BLaER1 (cell line): ENCODE data around the gene ORAI1.

ENCODE experiments used
- H3K27ac ChIP-seq: shearing (Covaris generic); formaldehyde crosslinking; 2 replicates; pipeline ENCODE4 v1.8.1; 2022
- H3K27me3 ChIP-seq: shearing (Covaris generic); formaldehyde crosslinking; 2 replicates; pipeline ENCODE4 v1.8.1; 2022
- H3K36me3 ChIP-seq: shearing (Covaris generic); formaldehyde crosslinking; 2 replicates; pipeline ENCODE4 v1.8.1; 2022
- H3K4me1 ChIP-seq: shearing (Covaris generic); formaldehyde crosslinking; 2 replicates; pipeline ENCODE4 v1.8.1; 2022
- H3K4me2 ChIP-seq: shearing (Covaris generic); formaldehyde crosslinking; 2 replicates; pipeline ENCODE4 v1.8.1; 2022
- H3K4me3 ChIP-seq: shearing (Covaris generic); formaldehyde crosslinking; 2 replicates; pipeline ENCODE4 v1.8.1; 2022
- H3K9ac ChIP-seq: shearing (Covaris generic); formaldehyde crosslinking; 2 replicates; pipeline ENCODE4 v1.8.1; 2022
- H3K9me3 ChIP-seq: shearing (Covaris generic); formaldehyde crosslinking; 2 replicates; pipeline ENCODE4 v1.8.1; 2022
- H4K20me1 ChIP-seq: shearing (Covaris generic); formaldehyde crosslinking; 2 replicates; pipeline ENCODE4 v1.8.1; 2022
- Cebpa-rat ChIP-seq: shearing (Covaris generic); IDR thresholded peaks from 2 replicates; pipeline ENCODE4 v1.8.1; 2022

The ORAI1 gene

DNA sequence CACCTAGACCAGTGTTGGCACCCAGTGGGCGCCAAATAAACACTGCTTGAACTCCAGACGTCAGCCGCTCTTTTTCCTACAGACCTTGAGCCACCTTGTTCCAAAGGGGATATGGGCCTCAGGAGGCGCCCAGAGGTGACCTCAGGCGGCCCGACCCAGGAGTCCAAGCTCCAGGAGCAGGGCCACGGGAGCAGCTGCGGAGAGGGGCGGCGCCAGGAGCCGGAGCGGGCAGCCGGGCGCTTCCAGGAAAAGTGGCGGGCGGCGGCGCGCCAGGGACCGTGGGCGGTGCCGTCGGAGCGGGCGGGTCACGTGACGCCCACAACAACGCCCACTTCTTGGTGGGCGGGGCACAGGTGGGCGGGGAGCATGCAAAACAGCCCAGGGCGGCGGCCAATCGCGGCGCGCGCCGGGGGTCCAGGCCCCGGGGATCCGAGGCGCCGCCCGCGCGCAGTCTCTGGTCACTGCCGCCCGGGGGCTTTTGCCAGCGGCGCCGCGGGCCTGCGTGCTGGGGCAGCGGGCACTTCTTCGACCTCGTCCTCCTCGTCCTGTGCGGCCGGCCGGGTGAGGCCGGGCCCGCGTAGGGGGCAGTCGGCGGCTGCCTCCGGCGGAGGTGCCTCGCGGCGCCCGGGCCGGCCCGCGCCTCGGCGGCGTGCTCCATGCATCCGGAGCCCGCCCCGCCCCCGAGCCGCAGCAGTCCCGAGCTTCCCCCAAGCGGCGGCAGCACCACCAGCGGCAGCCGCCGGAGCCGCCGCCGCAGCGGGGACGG lies at the start of gene ORAI1:
TSS of gene ORAI1 (plus strand) at position 444 of the 766 bp plus-strand sequence.
- no peak for TF ChIP-seq Cebpa-rat
- Histone ChIP-seq H4K20me1 (peaks cover 27% of the 10 kb centered on the region), H3K4me1 (peaks cover 50% of the 10 kb centered on the region)

DNA sequence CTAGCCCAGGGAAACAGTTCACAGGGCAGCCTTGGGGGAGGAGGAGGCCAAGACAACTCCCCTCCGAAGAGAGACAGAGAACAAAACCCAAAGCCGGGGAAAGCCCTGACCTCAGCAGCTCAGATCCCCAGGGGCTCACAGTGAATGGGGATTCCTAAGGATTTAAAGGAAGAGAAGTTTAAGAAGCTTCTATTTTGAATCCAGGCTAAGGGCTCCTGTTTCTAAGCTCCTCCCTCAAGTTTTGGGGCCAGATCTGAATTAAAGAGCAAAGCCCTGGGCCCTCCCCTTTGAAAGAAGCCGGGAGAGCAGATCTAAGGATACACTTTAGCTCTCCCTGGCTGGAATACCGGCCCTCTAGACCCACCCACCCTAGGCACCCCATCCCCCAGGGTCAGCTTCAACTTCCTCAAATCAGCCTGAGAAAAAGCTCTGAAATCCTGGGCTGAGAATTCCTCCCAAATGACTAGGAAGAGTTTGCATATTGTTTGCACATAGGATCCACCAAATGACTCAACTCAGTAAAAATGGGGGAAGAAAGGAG lies 49.4 kb upstream of the ORAI1 start:
- Histone ChIP-seq H4K20me1 (no peaks in the 10 kb centered on the region), H3K27ac (peak overlapping the region; percentile 90), H3K4me1 (peaks cover 64% of the 10 kb centered on the region), H3K4me3 (peak overlapping the region; percentile 78), H3K9me3 (no peaks in the 10 kb centered on the region), H3K4me2 (peak overlapping the region; percentile 91), H3K9ac (peak overlapping the region; percentile 90; the same call in 1 of the 2 replicates), H3K27me3 (no peaks in the 10 kb centered on the region), H3K36me3 (peaks cover 43% of the 10 kb centered on the region)
- no peak for TF ChIP-seq Cebpa-rat

More for the DNA sequence above, at the start of gene ORAI1:
- peaks cover 11% of the 10 kb centered on the region for H3K36me3 ChIP-seq
- no peaks in the 10 kb centered on the region for H3K9me3 ChIP-seq
- H3K27ac ChIP-seq, result peak within 1 kb of the TSS; percentile 84
- H3K4me3 ChIP-seq, result peak within 1 kb of the TSS; percentile 80
- no peaks in the 10 kb centered on the region for H3K27me3 ChIP-seq
- H3K9ac ChIP-seq, result peak within 1 kb of the TSS; percentile 88
- H3K4me2 ChIP-seq, result peak within 1 kb of the TSS; percentile 94

DNA sequence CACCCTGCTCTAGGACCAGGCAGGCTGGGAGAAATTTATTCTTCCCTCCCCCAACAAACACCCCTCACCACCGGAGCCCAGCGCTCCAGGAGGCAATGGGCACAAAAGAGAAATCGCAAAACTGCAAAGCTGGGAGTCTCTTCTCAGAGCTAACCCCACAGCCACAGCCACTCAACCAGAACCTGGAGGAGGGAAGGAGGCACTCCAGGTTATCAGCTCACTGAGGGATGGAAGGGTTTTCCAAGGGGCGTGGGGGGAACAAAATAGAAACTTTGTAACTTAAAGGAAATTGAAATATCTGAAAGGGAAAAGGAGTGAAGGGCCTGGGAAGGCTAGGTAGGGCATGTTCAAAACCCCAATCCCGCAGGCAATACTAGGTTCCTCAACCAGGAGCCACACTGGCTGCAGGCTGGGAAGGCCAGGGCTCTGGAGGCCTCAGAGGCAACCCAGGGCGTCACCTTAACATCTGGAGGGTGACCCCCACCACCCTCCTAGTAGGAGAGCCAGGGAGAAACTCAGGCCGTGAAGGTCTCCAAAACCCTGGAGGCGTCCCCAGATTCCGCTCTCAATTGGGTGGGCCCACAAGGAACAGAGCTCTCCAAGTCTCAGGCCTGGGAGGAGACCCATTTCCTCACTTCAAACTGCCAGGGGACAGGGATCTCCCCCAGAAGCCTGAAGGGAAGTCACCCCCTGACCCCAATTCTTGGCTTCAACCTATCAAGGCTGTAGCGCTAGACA lies 48.7 kb upstream of the ORAI1 start:
- Histone ChIP-seq H3K9ac (peak overlapping the region; percentile 90), H4K20me1 (no peaks in the 10 kb centered on the region), H3K9me3 (no peaks in the 10 kb centered on the region), H3K36me3 (peaks cover 36% of the 10 kb centered on the region), H3K4me2 (peak overlapping the region; percentile 91), H3K4me3 (peak overlapping the region; percentile 78), H3K27ac (peak overlapping the region; percentile 90), H3K27me3 (no peaks in the 10 kb centered on the region), H3K4me1 (peaks cover 71% of the 10 kb centered on the region)
- no peak for TF ChIP-seq Cebpa-rat

DNA sequence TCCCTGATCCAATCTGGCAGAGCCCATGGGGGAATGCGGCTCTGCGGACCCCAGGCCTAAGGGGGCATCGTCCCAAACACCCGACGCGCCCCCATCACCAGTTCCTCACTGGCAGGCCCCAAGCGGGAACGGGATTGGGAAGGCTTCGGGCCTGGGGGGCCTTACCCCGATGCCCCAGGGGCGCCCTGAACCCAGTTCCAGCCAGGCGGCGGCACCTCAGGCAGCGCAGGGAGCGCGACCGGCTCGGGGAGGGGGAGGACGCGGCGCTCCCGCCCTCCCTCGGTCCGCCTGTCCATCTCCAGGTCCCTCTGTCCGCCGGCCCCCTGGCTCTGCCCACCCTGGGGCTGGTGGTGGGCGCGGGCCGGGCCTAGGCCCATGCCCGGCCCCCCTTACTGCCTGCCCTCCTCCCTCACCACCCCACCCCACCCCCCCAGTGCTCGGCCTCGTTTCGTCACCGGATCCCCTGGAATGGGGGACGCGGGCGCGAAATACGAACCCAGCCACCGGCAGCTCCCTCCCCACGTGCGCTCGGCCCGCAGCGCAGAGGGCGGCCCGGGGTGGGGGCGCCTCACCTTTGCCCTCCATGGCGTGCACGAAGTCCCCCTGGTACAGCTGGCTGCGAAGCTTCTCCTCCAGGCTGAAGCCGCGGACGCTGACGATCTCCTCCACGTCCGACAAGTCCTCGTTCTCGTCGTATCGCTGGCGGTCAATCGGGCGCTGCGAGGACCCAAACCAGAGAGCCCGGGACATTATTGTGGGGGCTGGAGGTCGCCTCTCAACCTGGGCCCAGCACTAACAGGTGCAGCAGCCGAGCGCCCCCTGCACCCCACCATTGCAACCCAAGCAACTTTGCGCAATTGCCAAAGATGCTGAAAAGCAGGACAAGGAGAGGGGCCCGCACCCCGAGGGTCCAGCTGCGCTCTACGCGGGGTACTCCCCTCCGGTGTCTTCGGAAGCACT lies 47.8 kb upstream of the ORAI1 start:
- Histone ChIP-seq H3K27ac (peak overlapping the region; percentile 90), H3K4me3 (peak overlapping the region; percentile 78), H3K36me3 (peaks cover 27% of the 10 kb centered on the region), H3K9ac (peak overlapping the region; percentile 90), H4K20me1 (no peaks in the 10 kb centered on the region), H3K27me3 (no peaks in the 10 kb centered on the region), H3K4me1 (peaks cover 80% of the 10 kb centered on the region), H3K4me2 (peak overlapping the region; percentile 91), H3K9me3 (no peaks in the 10 kb centered on the region)
- TF ChIP-seq Cebpa-rat, result no peak

DNA sequence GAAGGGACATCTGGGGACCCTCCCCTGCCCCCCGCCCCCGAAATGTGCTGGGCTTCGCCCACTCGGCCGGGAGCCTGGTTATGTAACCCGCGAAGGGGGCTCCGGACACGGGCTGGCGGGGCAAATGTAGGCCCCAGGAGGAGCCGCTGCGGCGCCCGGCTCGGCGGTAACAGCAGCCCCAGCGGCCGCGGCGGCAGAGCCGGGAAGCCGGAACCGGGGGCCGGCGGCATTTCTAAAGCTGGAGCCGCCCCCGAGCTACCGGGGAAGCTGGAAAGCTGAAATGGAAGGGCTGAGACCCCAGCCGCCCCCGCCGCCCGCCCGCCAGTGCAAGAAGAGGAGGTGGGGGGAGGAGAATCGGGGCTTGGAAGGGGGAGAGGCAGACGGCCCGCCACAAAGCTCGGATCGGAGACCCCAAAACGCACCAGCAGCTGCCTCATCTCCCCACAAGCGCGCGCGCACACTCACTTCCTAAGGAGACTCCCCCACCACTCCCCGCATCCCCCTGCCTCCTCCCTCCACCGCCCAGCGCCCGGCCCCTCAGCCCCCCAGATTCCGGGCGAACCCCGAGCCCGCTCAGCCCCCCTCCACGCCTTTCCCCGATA lies 47.0 kb upstream of the ORAI1 start:
- peak overlapping the region; percentile 78 for H3K4me3 ChIP-seq
- no peaks in the 10 kb centered on the region for H4K20me1 ChIP-seq
- H3K27me3 ChIP-seq, result no peaks in the 10 kb centered on the region
- H3K36me3 ChIP-seq, result peaks cover 19% of the 10 kb centered on the region
- peak overlapping the region; percentile 90 for H3K9ac ChIP-seq
- TF ChIP-seq Cebpa-rat, result no peak
- peak overlapping the region; percentile 91 for H3K4me2 ChIP-seq
- peak overlapping the region; percentile 90 for H3K27ac ChIP-seq
- H3K4me1 ChIP-seq, result peaks cover 79% of the 10 kb centered on the region
- H3K9me3 ChIP-seq, result no peaks in the 10 kb centered on the region

DNA sequence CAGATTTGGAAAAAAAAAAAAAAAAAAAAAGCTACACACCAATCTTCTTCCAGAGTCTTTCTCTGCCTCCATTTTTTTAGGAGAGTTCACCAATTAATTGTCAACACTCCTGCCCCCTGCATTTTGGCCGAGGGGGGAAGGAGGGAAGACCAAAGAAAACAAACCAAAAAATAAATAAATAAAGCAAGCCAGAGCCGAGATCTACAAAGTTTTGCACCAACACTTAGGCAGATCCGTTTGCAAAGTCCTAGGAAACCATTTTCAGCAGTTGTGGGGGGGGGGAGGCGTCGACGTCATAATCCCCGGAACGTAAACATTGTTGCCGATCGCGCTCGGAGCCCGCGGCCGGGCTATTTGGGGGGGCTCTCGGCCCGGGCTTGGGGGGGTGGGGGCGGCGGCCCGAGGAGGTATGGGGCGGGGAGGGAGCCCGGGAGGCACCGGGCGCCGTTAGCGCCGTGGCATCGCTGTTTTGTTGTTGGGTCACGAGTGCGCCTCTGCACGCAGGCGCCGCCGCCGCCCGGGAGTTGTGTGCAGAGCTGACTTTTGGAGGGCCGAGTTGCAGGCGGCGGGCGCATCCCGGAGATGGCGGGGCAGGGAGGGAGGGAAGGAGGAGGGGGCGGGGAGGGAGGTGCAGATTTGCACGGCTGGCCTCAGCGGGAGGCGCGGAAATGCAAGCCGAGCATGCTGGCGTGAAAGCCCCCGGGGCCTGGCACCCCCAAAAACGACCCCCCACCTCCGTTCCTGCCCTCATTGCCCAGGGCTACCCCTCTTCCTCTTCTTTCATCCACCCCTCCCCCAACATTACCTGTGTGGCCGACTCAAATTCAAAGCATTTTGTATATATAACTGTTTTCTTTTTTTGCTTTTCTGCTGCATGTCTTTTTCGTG lies 46.1 kb upstream of the ORAI1 start:
- Histone ChIP-seq H4K20me1 (no peaks in the 10 kb centered on the region), H3K9me3 (no peaks in the 10 kb centered on the region), H3K36me3 (peaks cover 10% of the 10 kb centered on the region), H3K27me3 (no peaks in the 10 kb centered on the region), H3K9ac (peak overlapping the region; percentile 90), H3K4me3 (peak overlapping the region; percentile 78), H3K27ac (peak overlapping the region; percentile 90), H3K4me2 (peak overlapping the region; percentile 91), H3K4me1 (peaks cover 70% of the 10 kb centered on the region)
- TF ChIP-seq Cebpa-rat, result no peak

DNA sequence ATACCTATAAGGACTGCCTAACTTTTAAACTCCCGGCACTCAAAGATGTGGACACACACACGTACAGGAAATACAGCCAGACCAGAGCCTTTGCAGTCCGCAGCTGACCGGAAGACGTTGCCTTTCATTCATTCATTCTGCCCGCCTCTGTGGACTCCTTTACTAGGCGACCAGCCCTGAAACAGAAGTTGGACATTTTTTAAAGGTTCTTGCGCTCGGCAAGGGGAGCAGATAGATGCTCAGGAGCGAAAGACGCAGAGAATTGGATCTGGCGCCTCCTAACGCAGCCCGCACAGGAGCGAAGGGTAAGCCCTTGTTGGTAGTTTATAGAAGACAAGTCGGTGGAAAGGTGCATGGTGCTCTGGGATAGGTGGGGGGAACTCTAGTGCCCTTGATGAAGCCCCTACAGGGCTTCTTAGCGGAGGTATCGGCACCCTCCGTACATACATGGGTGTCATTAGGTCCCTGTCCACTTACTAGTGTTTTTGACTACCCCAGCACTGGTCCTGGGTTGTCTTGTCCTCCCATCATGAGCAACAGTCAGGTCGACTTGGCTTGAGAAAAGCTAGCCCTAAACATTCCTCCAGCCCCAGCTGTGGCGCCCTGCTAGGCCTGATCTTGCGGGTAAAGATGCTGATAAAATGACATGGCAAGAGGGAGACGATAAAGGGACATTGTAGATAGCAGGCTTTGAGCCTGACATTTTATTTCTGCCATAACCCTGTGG lies 45.2 kb upstream of the ORAI1 start, which contains the start of gene KDM2B:
TSS of gene KDM2B (minus strand) at position 65 of the 727 bp plus-strand sequence. CDS start 112 bp downstream, outside the sequence.
- no peak for TF ChIP-seq Cebpa-rat
- H3K9ac ChIP-seq, result peak within 1 kb of the TSS; percentile 90

More for the DNA sequence above, 45.2 kb upstream of the ORAI1 start, which contains the start of gene KDM2B:
- H3K4me1 ChIP-seq, result peaks cover 71% of the 10 kb centered on the region
- H3K4me2 ChIP-seq, result peak within 1 kb of the TSS; percentile 91
- no peaks in the 10 kb centered on the region for H4K20me1 ChIP-seq
- H3K9me3 ChIP-seq, result no peaks in the 10 kb centered on the region
- peaks cover 1% of the 10 kb centered on the region for H3K36me3 ChIP-seq
- peak within 1 kb of the TSS; percentile 90 for H3K27ac ChIP-seq
- H3K4me3 ChIP-seq, result peak within 1 kb of the TSS; percentile 78
- no peaks in the 10 kb centered on the region for H3K27me3 ChIP-seq
